ENCODE measurements around the gene IVD.

Gene IVD

DNA sequence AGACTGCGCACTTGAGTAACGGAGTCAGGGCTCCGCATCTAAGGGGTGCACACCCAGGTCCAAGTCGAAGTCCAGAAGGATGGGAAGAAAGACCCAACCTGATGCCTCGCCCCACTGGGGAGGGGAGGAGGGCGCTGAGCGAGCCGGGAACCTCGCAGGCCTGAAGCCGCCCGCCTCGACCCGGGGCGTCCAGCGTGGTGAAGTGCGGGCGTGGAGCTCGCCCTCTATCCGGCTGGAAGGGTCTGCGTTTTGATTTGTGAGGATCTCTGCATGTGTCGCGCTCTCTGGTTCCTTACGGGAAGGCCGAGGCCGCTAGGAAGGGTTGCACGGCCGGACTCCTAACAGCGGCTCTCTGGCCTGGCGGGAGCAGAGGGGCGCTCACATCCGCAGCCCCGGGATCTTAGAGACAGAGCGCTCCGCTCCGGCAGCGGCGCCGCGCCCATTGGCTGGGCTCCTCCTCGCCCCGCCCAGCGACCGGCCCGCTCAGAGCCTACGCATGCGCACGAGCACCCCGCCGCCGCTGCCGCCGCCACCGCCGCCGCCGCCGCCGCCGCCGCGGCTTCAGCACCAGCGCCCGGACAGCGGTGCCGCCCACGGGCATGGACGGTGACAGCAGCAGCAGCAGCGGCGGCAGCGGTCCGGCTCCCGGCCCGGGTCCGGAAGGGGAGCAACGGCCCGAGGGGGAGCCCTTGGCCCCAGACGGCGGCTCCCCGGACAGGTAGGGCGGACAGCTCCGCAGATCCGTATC lies 47.7 kb upstream of the IVD start, which contains the start of gene DISP2:
TSS of gene DISP2 (plus strand) at position 497 of the 748 bp plus-strand sequence. CDS start at position 600, 103 bp downstream.
- Histone ChIP-seq H3K9me2 (replicated peaks; ENCODE audit: low read depth, low read length) (no peaks in the 10 kb centered on the region), H3K4me3 (ENCODE audit: low read length, poor library complexity, severe bottlenecking) (peak within 1 kb of the TSS; percentile 76), H3K9me3 (ENCODE audit: insufficient read depth, low read depth, low read length) (no peaks in the 10 kb centered on the region), H3K27me3 (ENCODE audit: insufficient read depth, low read length, poor library complexity, severe bottlenecking) (no peaks in the 10 kb centered on the region), H3K4me2 (ENCODE audit: low read depth, low read length, poor library complexity, severe bottlenecking) (peak within 1 kb of the TSS; percentile 85), H3K79me2 (ENCODE audit: insufficient read depth, low read length) (no peaks in the 10 kb centered on the region), H3K4me1 (ENCODE audit: insufficient read depth, low read length, poor library complexity, severe bottlenecking) (peaks cover 23% of the 10 kb centered on the region), H2AFZ (ENCODE audit: low read length) (peak within 1 kb of the TSS; percentile 94), H3F3A (ENCODE audit: low read depth) (no peaks in the 10 kb centered on the region), H3K9ac (ENCODE audit: low read depth, low read length, poor library complexity, severe bottlenecking) (no peak within 1 kb of the TSS), H3K36me3 (ENCODE audit: insufficient read depth, low read length) (no peaks in the 10 kb centered on the region), H4K20me1 (ENCODE audit: insufficient read depth, low read length, poor library complexity, severe bottlenecking) (no peaks in the 10 kb centered on the region)
- TF ChIP-seq, protein P1, sequence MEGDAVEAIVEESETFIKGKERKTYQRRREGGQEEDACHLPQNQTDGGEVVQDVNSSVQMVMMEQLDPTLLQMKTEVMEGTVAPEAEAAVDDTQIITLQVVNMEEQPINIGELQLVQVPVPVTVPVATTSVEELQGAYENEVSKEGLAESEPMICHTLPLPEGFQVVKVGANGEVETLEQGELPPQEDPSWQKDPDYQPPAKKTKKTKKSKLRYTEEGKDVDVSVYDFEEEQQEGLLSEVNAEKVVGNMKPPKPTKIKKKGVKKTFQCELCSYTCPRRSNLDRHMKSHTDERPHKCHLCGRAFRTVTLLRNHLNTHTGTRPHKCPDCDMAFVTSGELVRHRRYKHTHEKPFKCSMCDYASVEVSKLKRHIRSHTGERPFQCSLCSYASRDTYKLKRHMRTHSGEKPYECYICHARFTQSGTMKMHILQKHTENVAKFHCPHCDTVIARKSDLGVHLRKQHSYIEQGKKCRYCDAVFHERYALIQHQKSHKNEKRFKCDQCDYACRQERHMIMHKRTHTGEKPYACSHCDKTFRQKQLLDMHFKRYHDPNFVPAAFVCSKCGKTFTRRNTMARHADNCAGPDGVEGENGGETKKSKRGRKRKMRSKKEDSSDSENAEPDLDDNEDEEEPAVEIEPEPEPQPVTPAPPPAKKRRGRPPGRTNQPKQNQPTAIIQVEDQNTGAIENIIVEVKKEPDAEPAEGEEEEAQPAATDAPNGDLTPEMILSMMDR (conservative IDR thresholded peaks at IDR 0.05; ENCODE audit: low read length), result no peak
- no peak for TF ChIP-seq EZH2phosphoT487 (IDR thresholded peaks at IDR 0.05; ENCODE audit: borderline replicate concordance)

DNA sequence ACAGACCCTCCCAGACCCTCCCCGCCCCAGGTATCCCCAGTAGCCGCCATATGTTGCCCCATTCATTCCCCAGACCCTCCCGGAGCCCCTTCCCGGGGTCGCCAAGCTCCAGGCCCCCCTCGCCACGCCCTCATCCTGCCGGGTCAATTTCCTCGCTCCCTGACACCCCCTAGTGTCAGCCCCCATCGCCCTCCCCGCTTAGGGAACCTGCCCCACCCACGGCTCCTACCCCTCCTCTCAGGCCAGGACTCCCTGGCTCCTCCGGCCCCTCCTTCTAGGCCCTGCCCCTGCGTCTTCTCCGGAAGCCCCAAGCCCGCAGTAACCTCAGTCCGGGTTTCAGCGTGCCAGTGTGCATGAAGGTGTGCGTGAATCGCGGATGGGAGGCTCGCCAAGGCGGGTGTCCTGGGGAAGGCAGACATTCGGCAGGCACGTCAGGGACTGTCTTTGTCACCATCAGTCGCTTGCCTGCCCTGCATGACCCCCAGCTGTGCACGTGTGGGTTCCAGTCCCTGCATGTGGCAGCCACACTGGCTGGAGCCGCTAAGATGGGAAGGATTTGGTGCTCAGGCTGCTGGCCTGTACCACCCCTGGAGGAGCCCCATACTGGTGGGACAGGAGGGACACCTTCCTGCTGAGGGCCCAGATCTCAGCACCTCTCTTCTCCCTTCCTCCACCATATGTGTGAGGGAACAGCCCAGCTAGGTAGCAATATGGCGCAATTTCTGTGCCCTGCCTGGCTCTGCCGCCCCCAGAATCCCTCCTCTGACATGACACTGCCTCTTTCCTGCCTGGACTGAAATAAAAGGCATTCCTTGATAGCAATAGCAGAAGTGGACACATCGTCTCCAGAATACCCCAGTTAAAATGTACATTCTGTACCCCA lies 46.9 kb upstream of the IVD start:
- Histone ChIP-seq H2AFZ (ENCODE audit: low read length) (peak overlapping the region; percentile 77; the same call in 1 of the 2 replicates), H3K27me3 (ENCODE audit: insufficient read depth, low read length, poor library complexity, severe bottlenecking) (no peaks in the 10 kb centered on the region)

DNA sequence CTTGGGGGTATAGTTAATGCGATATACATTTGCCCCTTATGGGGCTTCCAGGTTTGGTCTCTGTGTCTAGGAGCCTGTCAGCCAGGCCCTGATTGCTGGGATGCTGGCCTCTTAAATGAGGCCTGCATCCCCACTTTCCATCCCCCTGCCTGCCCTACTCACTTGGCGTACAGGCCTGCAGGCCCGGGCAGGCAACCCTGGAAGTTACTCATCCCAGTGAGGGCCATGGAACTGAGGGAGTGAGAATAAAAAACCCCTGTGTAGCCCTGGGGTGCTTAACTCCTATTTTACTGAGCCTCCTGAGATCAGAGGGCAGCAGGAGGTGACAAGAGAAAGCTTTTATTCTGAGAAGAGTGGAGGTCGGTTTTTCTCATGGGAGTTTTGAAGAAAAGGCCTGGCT lies 45.6 kb upstream of the IVD start:
- H4K20me1 ChIP-seq (ENCODE audit: insufficient read depth, low read length, poor library complexity, severe bottlenecking), result no peaks in the 10 kb centered on the region
- H3K9ac ChIP-seq (ENCODE audit: low read depth, low read length, poor library complexity, severe bottlenecking), result no peak overlapping the region
- H3K9me2 ChIP-seq (replicated peaks; ENCODE audit: low read depth, low read length), result no peaks in the 10 kb centered on the region
- peaks cover 15% of the 10 kb centered on the region for H3K4me1 ChIP-seq (ENCODE audit: insufficient read depth, low read length, poor library complexity, severe bottlenecking)
- no peak overlapping the region for H2AFZ ChIP-seq (ENCODE audit: low read length)
- H3K4me3 ChIP-seq (ENCODE audit: low read length, poor library complexity, severe bottlenecking), result no peak overlapping the region
- no peak overlapping the region for H3K4me2 ChIP-seq (ENCODE audit: low read depth, low read length, poor library complexity, severe bottlenecking)
- H3K27me3 ChIP-seq (ENCODE audit: insufficient read depth, low read length, poor library complexity, severe bottlenecking), result no peaks in the 10 kb centered on the region
- no peaks in the 10 kb centered on the region for H3K79me2 ChIP-seq (ENCODE audit: insufficient read depth, low read length)
- H3K9me3 ChIP-seq (ENCODE audit: insufficient read depth, low read depth, low read length), result no peaks in the 10 kb centered on the region
- TF ChIP-seq, protein P1 (conservative IDR thresholded peaks at IDR 0.05; ENCODE audit: low read length), result no peak
- no peak for TF ChIP-seq EZH2phosphoT487 (IDR thresholded peaks at IDR 0.05; ENCODE audit: borderline replicate concordance)
- H3F3A ChIP-seq (ENCODE audit: low read depth), result no peaks in the 10 kb centered on the region
- no peaks in the 10 kb centered on the region for H3K36me3 ChIP-seq (ENCODE audit: insufficient read depth, low read length)

More for the DNA sequence above, 46.9 kb upstream of the IVD start:
- TF ChIP-seq, protein P1 (conservative IDR thresholded peaks at IDR 0.05; ENCODE audit: low read length), result peak; percentile 22; the same call in 1 of the 2 replicates
- TF ChIP-seq EZH2phosphoT487 (IDR thresholded peaks at IDR 0.05; ENCODE audit: borderline replicate concordance), result no peak
- Histone ChIP-seq H3K36me3 (ENCODE audit: insufficient read depth, low read length) (no peaks in the 10 kb centered on the region), H3K4me3 (ENCODE audit: low read length, poor library complexity, severe bottlenecking) (peak overlapping the region; percentile 76), H3K9me2 (replicated peaks; ENCODE audit: low read depth, low read length) (no peaks in the 10 kb centered on the region), H4K20me1 (ENCODE audit: insufficient read depth, low read length, poor library complexity, severe bottlenecking) (no peaks in the 10 kb centered on the region), H3K4me1 (ENCODE audit: insufficient read depth, low read length, poor library complexity, severe bottlenecking) (peaks cover 23% of the 10 kb centered on the region), H3K4me2 (ENCODE audit: low read depth, low read length, poor library complexity, severe bottlenecking) (peak overlapping the region; percentile 85), H3F3A (ENCODE audit: low read depth) (no peaks in the 10 kb centered on the region), H3K9me3 (ENCODE audit: insufficient read depth, low read depth, low read length) (no peaks in the 10 kb centered on the region), H3K79me2 (ENCODE audit: insufficient read depth, low read length) (no peaks in the 10 kb centered on the region), H3K9ac (ENCODE audit: low read depth, low read length, poor library complexity, severe bottlenecking) (no peak overlapping the region)
